ENCODE data around the gene ARSB. TPM values are rescaled to one million over a fixed set of nuclear protein-coding genes. Genes with fewer than 3 reads are reported as not detected.
"Not testable (repeated sequence)": the region's sequence is repeated elsewhere in the genome, so short reads cannot be mapped to it uniquely, and the experiment has no call there.

The ARSB gene
- total RNA-seq, 4 donors from 2014 or later = 23.0 to 109 (median 52.6) TPM

GRCh38 chr5:78912085-78912771 is 72.9 kb downstream of the ARSB start:
- Histone ChIP-seq H3K36me3 (no peaks in the 10 kb centered on the region), H3K4me3 (no peak overlapping the region), H3K4me1 (peaks cover 3 to 36% (median 10%) of the 10 kb centered on the region in 3 donors), H3K27me3 (no peaks in the 10 kb centered on the region), H3K9me3 (no peaks in the 10 kb centered on the region), H3K27ac (no peak overlapping the region)
- 33 to 38% methylated on average over 5 of the region's 5 CpGs for WGBS, 2 donors (ENCODE audit: low coverage in 1 of 2)
- TF ChIP-seq POLR2A (IDR thresholded peaks at IDR 0.05) (no peak), EP300 (IDR thresholded peaks at IDR 0.05) (no peak), POLR2AphosphoS5 (IDR thresholded peaks at IDR 0.05) (no peak), CTCF (IDR thresholded peaks at IDR 0.05) (no peak)
- no peak for ATAC-seq

DNA sequence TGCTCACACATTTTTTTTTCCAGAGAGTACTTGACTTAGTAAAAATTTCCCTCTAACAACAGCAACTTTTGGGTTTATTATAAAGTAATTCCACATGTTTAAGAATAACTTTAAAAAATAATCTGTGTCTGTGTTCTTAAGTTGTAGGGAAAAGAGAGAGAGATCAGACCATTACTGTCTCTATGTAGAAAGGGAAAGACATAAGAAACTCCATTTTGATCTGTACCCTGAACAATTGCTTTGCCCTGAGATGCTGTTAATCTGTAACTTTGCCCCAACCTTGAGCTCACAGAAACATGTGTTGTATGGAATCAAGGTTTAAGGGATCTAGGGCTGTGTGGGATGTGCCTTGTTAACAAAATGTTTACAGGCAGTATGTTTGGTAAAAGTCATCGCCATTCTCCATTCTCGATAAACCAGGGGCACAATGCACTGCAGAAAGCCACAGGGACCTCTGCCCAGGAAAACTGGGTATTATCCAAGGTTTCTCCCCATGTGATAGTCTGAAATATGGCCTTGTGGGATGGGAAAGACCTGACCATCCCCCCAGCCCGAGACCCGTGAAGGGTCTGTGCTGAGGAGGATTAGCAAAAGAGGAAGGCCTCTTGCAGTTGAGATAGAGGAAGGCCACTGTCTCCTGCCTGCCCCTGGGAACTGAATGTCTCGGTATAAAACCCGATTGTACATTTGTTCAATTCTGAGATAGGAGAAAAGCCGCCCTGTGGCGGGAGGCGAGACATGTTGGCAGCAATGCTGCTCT is 75.7 kb downstream of the ARSB start:
- H3K4me3 ChIP-seq, H3K27me3 ChIP-seq, H3K36me3 ChIP-seq, H3K9me3 ChIP-seq, ATAC-seq: not testable (repeated sequence)
- peaks cover 3 to 42% (median 13%) of the 10 kb centered on the region in 3 donors for H3K4me1 ChIP-seq
- WGBS, 2 donors (ENCODE audit: low coverage in 1 of 2) = 81 to 98% methylated on average over 7 to 8 of the region's 9 CpGs
- peak overlapping the region in 1 of 4 donors; percentile 75 for H3K27ac ChIP-seq

DNA sequence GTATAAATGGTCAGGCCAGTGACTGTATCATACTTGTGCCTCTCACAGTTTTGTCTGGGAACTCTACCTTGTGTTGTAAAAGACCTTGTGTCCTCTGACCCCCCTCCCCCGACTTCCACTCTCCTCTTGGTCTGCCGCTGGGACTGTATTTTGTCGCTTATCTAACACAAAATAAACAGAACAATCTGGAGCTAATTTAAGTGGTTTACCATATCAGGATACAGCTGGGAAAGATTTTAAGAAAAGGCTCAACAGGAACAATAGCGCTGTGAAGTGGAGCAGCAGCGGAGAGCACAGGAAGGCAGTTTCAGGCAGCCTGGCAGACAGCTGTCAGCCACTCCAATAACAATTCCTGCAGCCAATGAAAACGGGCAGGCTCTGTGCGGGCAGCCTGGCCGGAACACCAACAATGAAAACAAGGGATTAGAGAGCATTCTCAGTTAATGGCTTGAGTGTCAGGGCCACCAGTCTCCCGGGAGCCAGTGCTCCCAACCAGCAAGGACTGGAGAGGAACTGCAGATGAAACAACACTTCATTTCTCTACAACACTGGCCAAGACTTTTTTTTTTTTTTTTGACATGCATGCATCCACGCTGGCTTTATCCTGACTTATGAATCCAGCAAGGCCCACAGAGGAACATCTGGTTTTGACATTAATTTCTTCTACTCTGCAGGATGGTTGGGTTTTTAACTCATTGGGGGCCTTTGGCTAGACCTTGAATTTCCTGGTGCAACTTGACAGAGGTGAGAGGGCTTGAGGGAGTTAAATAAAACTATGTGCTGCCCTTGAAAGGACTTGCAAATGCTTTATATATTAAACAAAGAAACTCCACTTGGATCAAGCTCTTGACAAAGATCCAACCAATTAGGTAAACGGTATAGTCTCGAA is 76.7 kb downstream of the ARSB start:
- TF ChIP-seq CTCF (IDR thresholded peaks at IDR 0.05) (peak in 2 of 4 experiments; percentile 6 to 10), EP300 (IDR thresholded peaks at IDR 0.05) (no peak)
- peaks cover 3 to 42% (median 13%) of the 10 kb centered on the region in 3 donors for H3K4me1 ChIP-seq
- 2 to 5% methylated on average over 8 to 11 of the region's 12 CpGs for WGBS, 2 donors (ENCODE audit: low coverage in 1 of 2)
- H3K9me3 ChIP-seq = no peaks in the 10 kb centered on the region
- peak; percentile 37 for ATAC-seq
- no peaks in the 10 kb centered on the region for H3K27me3 ChIP-seq
- no peaks in the 10 kb centered on the region for H3K36me3 ChIP-seq
- peak overlapping the region in 1 of 2 donors; percentile 6 for H3K4me3 ChIP-seq
- peak overlapping the region in 3 of 4 donors; percentile 60 to 75 (median 68) for H3K27ac ChIP-seq

- peak; percentile 84 for ATAC-seq
Observed at GRCh38 chr5:78907255-78907891, 77.7 kb downstream of the ARSB start.

DNA sequence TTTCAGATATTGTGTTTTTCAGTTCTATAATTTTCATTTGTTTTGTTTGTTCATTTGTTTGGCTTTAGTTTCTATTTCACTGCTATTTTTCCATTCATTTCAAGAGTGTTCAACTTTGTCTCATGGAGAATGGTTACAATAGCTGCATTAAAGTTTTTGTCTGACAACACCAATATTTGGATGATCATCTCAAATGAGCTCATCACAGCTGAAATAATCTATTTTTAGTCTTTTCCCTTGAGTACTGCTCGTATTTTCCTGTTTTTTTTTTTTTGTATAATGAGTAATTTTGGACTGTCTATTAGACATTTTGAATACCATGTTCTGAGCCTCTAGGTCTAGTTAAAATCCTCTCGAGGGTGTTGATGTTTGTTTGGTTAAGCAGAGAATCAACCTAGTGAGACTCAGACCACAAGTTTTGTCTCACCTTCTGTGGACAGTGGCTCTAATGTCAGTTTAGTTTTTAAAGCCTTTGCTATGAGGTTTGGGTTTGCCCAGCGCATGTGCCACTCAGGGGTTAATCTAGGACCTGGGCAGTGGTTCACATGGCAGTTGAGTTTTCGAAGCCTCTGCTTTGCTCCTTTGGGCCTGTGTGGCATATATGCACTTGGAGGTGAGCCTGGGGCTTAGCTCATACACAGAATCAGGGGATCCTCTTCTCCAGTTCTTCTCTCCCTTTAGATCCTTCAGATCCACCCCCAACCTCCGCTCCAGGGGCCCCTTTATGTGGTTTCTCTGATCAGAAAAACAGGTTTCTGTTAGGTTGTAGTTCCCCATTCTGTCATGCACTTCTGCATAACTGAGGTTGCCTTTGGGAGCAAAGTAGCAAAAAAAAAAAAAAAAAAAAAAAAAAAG is 79.8 kb downstream of the ARSB start:
- Histone ChIP-seq H3K4me3 (no peak overlapping the region), H3K36me3 (no peaks in the 10 kb centered on the region), H3K4me1 (peaks cover 3 to 30% (median 13%) of the 10 kb centered on the region in 3 donors), H3K27ac (no peak overlapping the region), H3K27me3 (no peaks in the 10 kb centered on the region), H3K9me3 (no peaks in the 10 kb centered on the region)
- 55 to 62% methylated on average over 2 to 5 of the region's 5 CpGs for WGBS, 2 donors (ENCODE audit: low coverage in 1 of 2)
- no peak for ATAC-seq
- TF ChIP-seq CTCF (IDR thresholded peaks at IDR 0.05) (no peak), POLR2A (IDR thresholded peaks at IDR 0.05) (no peak), EP300 (IDR thresholded peaks at IDR 0.05) (no peak), POLR2AphosphoS5 (IDR thresholded peaks at IDR 0.05) (no peak)

More at GRCh38 chr5:78907255-78907891, 77.7 kb downstream of the ARSB start:
- TF ChIP-seq POLR2A (IDR thresholded peaks at IDR 0.05) (no peak), POLR2AphosphoS5 (IDR thresholded peaks at IDR 0.05) (no peak)
- no peak overlapping the region for H3K4me3 ChIP-seq
- peaks cover 3 to 38% (median 13%) of the 10 kb centered on the region in 3 donors for H3K4me1 ChIP-seq
- WGBS, 2 donors (ENCODE audit: low coverage in 1 of 2) = 40 to 58% methylated on average over 9 to 11 of the region's 11 CpGs
- H3K27me3 ChIP-seq = no peaks in the 10 kb centered on the region
- H3K27ac ChIP-seq = peak overlapping the region in 3 of 4 donors; percentile 60 to 75 (median 68)
- H3K36me3 ChIP-seq = no peaks in the 10 kb centered on the region
- no peaks in the 10 kb centered on the region for H3K9me3 ChIP-seq

All from gastroesophageal sphincter (tissue), 4 donors.